Measurements from ENCODE around the gene PPP3CA. TPM values are rescaled to one million over a fixed set of nuclear protein-coding genes. Genes with fewer than 3 reads are reported as not detected.
A peak's percentile ranks its signal among the peaks of the same experiment; 100 is the strongest.
"Not testable (repeated sequence)": the region's sequence is repeated elsewhere in the genome, so short reads cannot be mapped to it uniquely, and the experiment has no call there.

The PPP3CA gene
- total RNA-seq, 1 experiment from 2014 or later, result 48.2 TPM

- H3K4me1 ChIP-seq (replicated peaks), result peaks cover 36% of the 10 kb centered on the region
- H3K36me3 ChIP-seq, result no peaks in the 10 kb centered on the region
- H3K9me3 ChIP-seq (replicated peaks), result no peaks in the 10 kb centered on the region
- no peak for DNase-seq (ENCODE audit: low read depth in 1 of 2, low spot score in 2 of 2)
- H3K27me3 ChIP-seq (replicated peaks), result no peaks in the 10 kb centered on the region
- H3K27ac ChIP-seq, result no peak overlapping the region; the same call in none of the 2 replicates
- no peak overlapping the region for H3K4me3 ChIP-seq
Measured at GRCh38 chr4:101155945-101156344, 191.4 kb downstream of the PPP3CA start.

- Histone ChIP-seq H3K27me3 (replicated peaks) (no peaks in the 10 kb centered on the region), H3K4me3 (no peak overlapping the region), H3K4me1 (replicated peaks) (peaks cover 36% of the 10 kb centered on the region), H3K36me3 (no peaks in the 10 kb centered on the region), H3K27ac (no peak overlapping the region; the same call in 1 of the 2 replicates), H3K9me3 (replicated peaks) (no peaks in the 10 kb centered on the region)
- peak in 1 of 2 experiments; percentile 52 for DNase-seq (ENCODE audit: low read depth in 1 of 2, low spot score in 2 of 2)
Measured at GRCh38 chr4:101155368-101155767, 192.0 kb downstream of the PPP3CA start.

- no peaks in the 10 kb centered on the region for H3K27me3 ChIP-seq (replicated peaks)
Measured at GRCh38 chr4:101153653-101154052, 193.7 kb downstream of the PPP3CA start.

GRCh38 chr4:101152521-101152920 is 194.8 kb downstream of the PPP3CA start:
- Histone ChIP-seq H3K27me3 (replicated peaks) (no peaks in the 10 kb centered on the region), H3K36me3 (no peaks in the 10 kb centered on the region), H3K9me3 (replicated peaks) (no peaks in the 10 kb centered on the region), H3K4me3 (no peak overlapping the region), H3K4me1 (replicated peaks) (peaks cover 27% of the 10 kb centered on the region), H3K27ac (no peak overlapping the region)
- no peak for DNase-seq (ENCODE audit: low read depth in 1 of 2, low spot score in 2 of 2)

More at GRCh38 chr4:101153653-101154052, 193.7 kb downstream of the PPP3CA start:
- Histone ChIP-seq H3K36me3 (no peaks in the 10 kb centered on the region), H3K4me1 (replicated peaks) (peaks cover 36% of the 10 kb centered on the region), H3K27ac (no peak overlapping the region), H3K4me3 (no peak overlapping the region), H3K9me3 (replicated peaks) (no peaks in the 10 kb centered on the region)
- no peak for DNase-seq (ENCODE audit: low read depth in 1 of 2, low spot score in 2 of 2)

- H3K4me1 ChIP-seq (replicated peaks), result no peaks in the 10 kb centered on the region
- H3K27me3 ChIP-seq (replicated peaks), result no peaks in the 10 kb centered on the region
- no peak overlapping the region for H3K4me3 ChIP-seq
Measured at GRCh38 chr4:101148551-101148950, 198.8 kb downstream of the PPP3CA start.

GRCh38 chr4:101147283-101147682 is 200.0 kb downstream of the PPP3CA start:
- Histone ChIP-seq H3K27me3 (replicated peaks) (no peaks in the 10 kb centered on the region), H3K9me3 (replicated peaks) (no peaks in the 10 kb centered on the region), H3K4me3 (no peak overlapping the region), H3K4me1 (replicated peaks) (no peaks in the 10 kb centered on the region), H3K27ac (no peak overlapping the region), H3K36me3 (no peaks in the 10 kb centered on the region)
- no peak for DNase-seq (ENCODE audit: low read depth in 1 of 2, low spot score in 2 of 2)

More at GRCh38 chr4:101148551-101148950, 198.8 kb downstream of the PPP3CA start:
- no peaks in the 10 kb centered on the region for H3K36me3 ChIP-seq
- no peak overlapping the region for H3K27ac ChIP-seq
- H3K9me3 ChIP-seq (replicated peaks), result no peaks in the 10 kb centered on the region
- DNase-seq (ENCODE audit: low read depth in 1 of 2, low spot score in 2 of 2), result no peak

- no peak overlapping the region for H3K27ac ChIP-seq
- H3K4me3 ChIP-seq, result no peak overlapping the region
- no peaks in the 10 kb centered on the region for H3K9me3 ChIP-seq (replicated peaks)
- DNase-seq (ENCODE audit: low read depth in 1 of 2, low spot score in 2 of 2), result no peak
- no peaks in the 10 kb centered on the region for H3K27me3 ChIP-seq (replicated peaks)
- no peaks in the 10 kb centered on the region for H3K4me1 ChIP-seq (replicated peaks)
- H3K36me3 ChIP-seq, result no peaks in the 10 kb centered on the region
Measured at GRCh38 chr4:101145021-101145420, 202.3 kb downstream of the PPP3CA start.

- DNase-seq (ENCODE audit: low read depth in 1 of 2, low spot score in 2 of 2), result no peak
- H3K4me1 ChIP-seq (replicated peaks), result no peaks in the 10 kb centered on the region
Measured at GRCh38 chr4:101142259-101142658, 205.1 kb downstream of the PPP3CA start.

GRCh38 chr4:101141855-101142254 is 205.5 kb downstream of the PPP3CA start:
- no peaks in the 10 kb centered on the region for H3K36me3 ChIP-seq
- H3K27me3 ChIP-seq (replicated peaks), result no peaks in the 10 kb centered on the region
- H3K4me1 ChIP-seq (replicated peaks), result no peaks in the 10 kb centered on the region
- H3K4me3 ChIP-seq, result no peak overlapping the region
- DNase-seq (ENCODE audit: low read depth in 1 of 2, low spot score in 2 of 2), result no peak
- no peak overlapping the region for H3K27ac ChIP-seq
- no peaks in the 10 kb centered on the region for H3K9me3 ChIP-seq (replicated peaks)

More at GRCh38 chr4:101142259-101142658, 205.1 kb downstream of the PPP3CA start:
- no peak overlapping the region for H3K27ac ChIP-seq
- no peaks in the 10 kb centered on the region for H3K36me3 ChIP-seq
- no peaks in the 10 kb centered on the region for H3K9me3 ChIP-seq (replicated peaks)
- no peak overlapping the region for H3K4me3 ChIP-seq
- H3K27me3 ChIP-seq (replicated peaks), result no peaks in the 10 kb centered on the region

- Histone ChIP-seq H3K9me3 (replicated peaks) (no peaks in the 10 kb centered on the region), H3K27ac (no peak overlapping the region), H3K4me1 (replicated peaks) (no peaks in the 10 kb centered on the region), H3K36me3 (no peaks in the 10 kb centered on the region), H3K27me3 (replicated peaks) (no peaks in the 10 kb centered on the region), H3K4me3 (no peak overlapping the region)
- DNase-seq (ENCODE audit: low read depth in 1 of 2, low spot score in 2 of 2), result no peak
Measured at GRCh38 chr4:101141230-101141629, 206.1 kb downstream of the PPP3CA start.

GRCh38 chr4:101140228-101140627 is 207.1 kb downstream of the PPP3CA start:
- no peaks in the 10 kb centered on the region for H3K27me3 ChIP-seq (replicated peaks)

GRCh38 chr4:101136373-101137370 is 210.7 kb downstream of the PPP3CA start:
- Histone ChIP-seq H3K4me1 (replicated peaks) (no peaks in the 10 kb centered on the region), H3K9me3 (replicated peaks) (no peaks in the 10 kb centered on the region), H3K27ac (no peak overlapping the region), H3K36me3 (no peaks in the 10 kb centered on the region), H3K27me3 (replicated peaks) (no peaks in the 10 kb centered on the region), H3K4me3 (no peak overlapping the region)
- DNase-seq (ENCODE audit: low read depth in 1 of 2, low spot score in 2 of 2), result no peak

More at GRCh38 chr4:101140228-101140627, 207.1 kb downstream of the PPP3CA start:
- no peak overlapping the region for H3K4me3 ChIP-seq
- H3K36me3 ChIP-seq, result no peaks in the 10 kb centered on the region
- no peak overlapping the region for H3K27ac ChIP-seq
- no peaks in the 10 kb centered on the region for H3K4me1 ChIP-seq (replicated peaks)
- no peak for DNase-seq (ENCODE audit: low read depth in 1 of 2, low spot score in 2 of 2)
- no peaks in the 10 kb centered on the region for H3K9me3 ChIP-seq (replicated peaks)

GRCh38 chr4:101135371-101136010 is 211.8 kb downstream of the PPP3CA start:
- Histone ChIP-seq H3K4me3 (no peak overlapping the region), H3K9me3 (replicated peaks) (no peaks in the 10 kb centered on the region), H3K27ac (no peak overlapping the region), H3K36me3 (no peaks in the 10 kb centered on the region), H3K4me1 (replicated peaks) (no peaks in the 10 kb centered on the region), H3K27me3 (replicated peaks) (no peaks in the 10 kb centered on the region)
- no peak for DNase-seq (ENCODE audit: low read depth in 1 of 2, low spot score in 2 of 2)

- not testable (repeated sequence) for H3K27me3 ChIP-seq (replicated peaks); H3K36me3 ChIP-seq; DNase-seq (ENCODE audit: low read depth in 1 of 2, low spot score in 2 of 2); H3K4me1 ChIP-seq (replicated peaks); H3K9me3 ChIP-seq (replicated peaks); H3K4me3 ChIP-seq; H3K27ac ChIP-seq
Measured at GRCh38 chr4:101131058-101131457, 216.3 kb downstream of the PPP3CA start.

Data from SJSA1 (cell line).